Vagina (tissue), 2 donors: ENCODE data around the gene COMMD4. TPM values are rescaled to one million over a fixed set of nuclear protein-coding genes. Genes with fewer than 3 reads are reported as not detected.

Experiments
- DNase-seq, 2 donors: peaks; one replicate each; pipeline ENCODE4 v3.0.0-alpha.2; 2017; ENCODE audit errors: extremely low spot score in 2 of 2
- H3K27ac ChIP-seq: fragments of 200-600 bp; sonication (generic); one replicate; pipeline ENCODE4 v1.5.1; 2019
- H3K27me3 ChIP-seq: fragments of 200-600 bp; sonication (generic); one replicate; pipeline ENCODE4 v1.5.1; 2019
- H3K36me3 ChIP-seq, 2 donors: fragments of 200-600 bp; sonication (generic); one replicate each; pipeline ENCODE4 v1.5.1; 2017 to 2019
- H3K4me1 ChIP-seq: fragments of 200-600 bp; sonication (generic); one replicate; pipeline ENCODE4 v1.5.1; 2019
- H3K4me3 ChIP-seq, 2 donors: fragments of 200-600 bp; sonication (generic); 1 replicate in 1 of 2; 2 replicates in 1 of 2; pipeline ENCODE4 v1.5.1; 2016 to 2019
- H3K9me3 ChIP-seq: fragments of 200-600 bp; sonication (generic); one replicate; pipeline ENCODE4 v1.5.1; 2019
- POLR2A ChIP-seq, 2 donors: fragments of 450-650 bp; IDR thresholded peaks; one replicate each; pipeline ENCODE4 v1.6.1; 2017; ENCODE audit warnings: antibody characterized with exemption in 2 of 2, mild to moderate bottlenecking in 2 of 2, moderate library complexity in 2 of 2
- POLR2AphosphoS5 ChIP-seq, 2 donors: sonication (generic); formaldehyde crosslinking; IDR thresholded peaks; one replicate each; pipeline ENCODE4 v1.9.0; 2017; ENCODE audit warnings: antibody characterized with exemption in 2 of 2, mild to moderate bottlenecking in 2 of 2, low read depth in 1 of 2; ENCODE audit not compliant: insufficient read depth in 1 of 2
- intact Hi-C: fragments of 100-400 bp; cut with DNase I; formaldehyde crosslinking; loops from one replicate; pipeline ENCODE4 v1.15.1; 2023
- total RNA-seq: library from RNA; depleted of rRNA; stranded (reverse); fragments of >200 nt; gene quantifications from one replicate; pipeline ENCODE4 v1.2.3, GENCODE V29; 2016
- TF ChIP-seq, protein P1 (sequence below), 3 experiments: fragments of 450-650 bp in 2 of 3; fragments of 200-600 bp in 1 of 3; sonication (generic) in 1 of 3; IDR thresholded peaks; one replicate each; pipeline ENCODE4 v1.5.1; 2017 to 2019; ENCODE audit warnings: antibody characterized with exemption in 3 of 3, mild to moderate bottlenecking in 2 of 3, moderate library complexity in 2 of 3

The COMMD4 gene
- total RNA-seq, 1 donor from 2014 or later: 57.5 TPM

DNA sequence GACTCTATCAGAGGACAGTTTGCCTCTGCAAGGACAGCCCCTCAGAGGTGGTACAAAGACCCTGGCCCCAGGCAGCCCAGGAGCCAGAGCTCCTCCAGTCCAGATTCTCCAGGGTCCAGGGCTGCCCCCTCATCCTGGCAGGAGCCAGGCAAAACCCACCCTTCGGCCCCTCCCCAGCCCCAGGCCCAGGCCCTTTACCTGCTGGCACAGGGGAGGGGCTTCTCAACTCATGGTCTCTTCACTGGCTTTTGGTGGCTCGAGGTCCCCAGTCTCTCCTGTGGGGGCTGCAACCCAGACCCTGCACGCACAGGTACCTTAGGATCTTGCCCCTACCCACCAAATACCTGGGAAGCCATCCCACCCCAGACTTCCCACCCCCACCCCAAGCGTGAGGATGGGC is 19.5 kb downstream of the COMMD4 start:
- TF ChIP-seq POLR2A (IDR thresholded peaks at IDR 0.05) (no peak), POLR2AphosphoS5 (IDR thresholded peaks at IDR 0.05; ENCODE audit: insufficient read depth in 1 of 2, low read depth in 1 of 2) (no peak)
- TF ChIP-seq, protein P1, sequence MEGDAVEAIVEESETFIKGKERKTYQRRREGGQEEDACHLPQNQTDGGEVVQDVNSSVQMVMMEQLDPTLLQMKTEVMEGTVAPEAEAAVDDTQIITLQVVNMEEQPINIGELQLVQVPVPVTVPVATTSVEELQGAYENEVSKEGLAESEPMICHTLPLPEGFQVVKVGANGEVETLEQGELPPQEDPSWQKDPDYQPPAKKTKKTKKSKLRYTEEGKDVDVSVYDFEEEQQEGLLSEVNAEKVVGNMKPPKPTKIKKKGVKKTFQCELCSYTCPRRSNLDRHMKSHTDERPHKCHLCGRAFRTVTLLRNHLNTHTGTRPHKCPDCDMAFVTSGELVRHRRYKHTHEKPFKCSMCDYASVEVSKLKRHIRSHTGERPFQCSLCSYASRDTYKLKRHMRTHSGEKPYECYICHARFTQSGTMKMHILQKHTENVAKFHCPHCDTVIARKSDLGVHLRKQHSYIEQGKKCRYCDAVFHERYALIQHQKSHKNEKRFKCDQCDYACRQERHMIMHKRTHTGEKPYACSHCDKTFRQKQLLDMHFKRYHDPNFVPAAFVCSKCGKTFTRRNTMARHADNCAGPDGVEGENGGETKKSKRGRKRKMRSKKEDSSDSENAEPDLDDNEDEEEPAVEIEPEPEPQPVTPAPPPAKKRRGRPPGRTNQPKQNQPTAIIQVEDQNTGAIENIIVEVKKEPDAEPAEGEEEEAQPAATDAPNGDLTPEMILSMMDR (IDR thresholded peaks at IDR 0.05): no peak
- peaks cover 0 to 48% of the 10 kb centered on the region in 2 donors for H3K36me3 ChIP-seq
- intact Hi-C loops: no loop called here
- DNase-seq: no peak
- H3K27me3 ChIP-seq: no peaks in the 10 kb centered on the region
- H3K4me1 ChIP-seq: no peaks in the 10 kb centered on the region
- no peak overlapping the region for H3K4me3 ChIP-seq
- no peaks in the 10 kb centered on the region for H3K9me3 ChIP-seq
- H3K27ac ChIP-seq: no peak overlapping the region

DNA sequence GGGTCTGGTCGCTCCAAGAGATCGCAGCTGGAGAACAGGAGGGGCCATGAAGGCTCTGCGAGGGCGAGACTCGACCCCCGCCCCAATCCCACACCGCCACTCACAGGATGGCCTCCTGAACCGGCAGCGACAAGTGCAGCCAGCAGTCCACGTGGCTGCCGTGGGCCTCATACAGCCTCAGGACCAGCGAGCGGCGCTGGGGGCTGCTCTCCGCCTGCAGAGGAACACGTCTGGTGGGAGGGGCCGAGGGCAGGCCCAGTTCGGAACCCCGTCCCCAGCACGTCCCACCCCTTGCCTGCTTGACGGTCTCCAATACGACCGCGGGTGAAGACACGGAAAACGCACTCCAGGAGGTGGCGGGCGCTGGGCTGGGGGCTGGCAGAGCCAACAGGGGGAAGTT is 20.1 kb downstream of the COMMD4 start:
- Histone ChIP-seq H3K36me3 (peaks cover 0 to 48% of the 10 kb centered on the region in 2 donors), H3K4me1 (no peaks in the 10 kb centered on the region), H3K27ac (no peak overlapping the region), H3K9me3 (no peaks in the 10 kb centered on the region), H3K27me3 (no peaks in the 10 kb centered on the region), H3K4me3 (no peak overlapping the region)
- TF ChIP-seq POLR2A (IDR thresholded peaks at IDR 0.05) (no peak), POLR2AphosphoS5 (IDR thresholded peaks at IDR 0.05; ENCODE audit: insufficient read depth in 1 of 2, low read depth in 1 of 2) (no peak)
- TF ChIP-seq, protein P1 (IDR thresholded peaks at IDR 0.05): no peak
- intact Hi-C loops: no loop called here
- DNase-seq: no peak

DNA sequence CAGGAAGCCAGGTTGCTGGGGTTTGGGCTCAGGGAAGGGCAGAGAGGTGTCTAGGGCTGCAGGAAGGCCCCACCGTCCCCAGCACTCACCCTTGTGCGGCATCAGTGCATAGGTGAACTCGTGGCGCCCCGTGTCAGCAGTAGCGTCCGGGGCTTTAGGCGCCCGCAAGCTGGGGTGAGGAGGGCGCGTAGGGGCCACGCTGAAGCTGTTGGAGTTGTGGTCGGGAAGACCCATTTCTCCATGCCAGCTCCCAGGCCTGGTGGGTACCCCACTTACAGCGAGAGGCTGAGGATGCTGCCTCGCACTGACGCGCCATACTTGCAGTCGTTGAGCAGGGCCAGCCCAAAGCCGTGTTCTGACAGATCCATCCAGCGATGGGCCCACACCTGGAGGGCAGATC is 20.7 kb downstream of the COMMD4 start:
- Histone ChIP-seq H3K27me3 (no peaks in the 10 kb centered on the region), H3K27ac (no peak overlapping the region), H3K4me1 (no peaks in the 10 kb centered on the region), H3K4me3 (no peak overlapping the region), H3K9me3 (no peaks in the 10 kb centered on the region), H3K36me3 (peaks cover 0 to 48% of the 10 kb centered on the region in 2 donors)
- DNase-seq: no peak
- intact Hi-C loops: no loop called here
- TF ChIP-seq, protein P1 (IDR thresholded peaks at IDR 0.05): no peak
- no peak for TF ChIP-seq POLR2AphosphoS5 (IDR thresholded peaks at IDR 0.05; ENCODE audit: insufficient read depth in 1 of 2, low read depth in 1 of 2)
- no peak for TF ChIP-seq POLR2A (IDR thresholded peaks at IDR 0.05)

DNA sequence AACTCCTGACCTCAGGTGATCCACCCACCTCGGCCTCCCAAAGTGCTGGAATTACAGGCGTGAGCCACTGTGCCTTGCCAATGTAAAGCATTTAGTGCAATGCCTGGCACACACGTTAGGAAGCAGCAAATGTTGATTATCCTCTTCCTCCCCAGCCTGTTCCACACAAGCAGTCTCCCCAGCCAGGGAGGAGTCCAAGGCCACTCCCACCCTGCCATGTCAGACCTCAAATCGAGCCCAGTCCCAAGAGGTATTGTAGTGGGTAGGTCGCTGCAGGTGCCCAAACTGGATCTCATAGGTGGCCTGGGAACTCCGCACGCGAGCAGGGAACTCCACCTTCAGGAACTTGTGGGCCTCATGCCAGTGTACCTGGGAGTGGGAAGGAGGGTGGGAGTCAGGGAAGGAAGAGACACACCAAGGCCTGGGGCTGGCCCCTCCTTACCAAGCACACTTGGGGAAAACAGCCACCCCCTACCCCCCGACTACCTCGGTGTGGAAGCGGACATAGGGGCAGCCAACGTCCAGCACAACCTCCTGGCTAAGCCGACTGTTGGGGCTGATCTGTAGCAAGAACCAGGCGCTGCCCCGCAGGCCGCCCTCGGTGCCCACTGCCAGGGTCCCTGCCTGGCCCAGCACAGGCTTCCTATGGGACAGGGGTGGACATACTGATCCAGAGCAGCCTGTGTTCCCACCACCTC is 22.3 kb downstream of the COMMD4 start:
- Histone ChIP-seq H3K9me3 (no peaks in the 10 kb centered on the region), H3K4me3 (no peak overlapping the region), H3K36me3 (peaks cover 0 to 55% of the 10 kb centered on the region in 2 donors), H3K27ac (no peak overlapping the region), H3K27me3 (no peaks in the 10 kb centered on the region), H3K4me1 (no peaks in the 10 kb centered on the region)
- intact Hi-C loops: no loop called here
- no peak for DNase-seq
- TF ChIP-seq, protein P1 (IDR thresholded peaks at IDR 0.05): no peak
- TF ChIP-seq POLR2A (IDR thresholded peaks at IDR 0.05): no peak
- no peak for TF ChIP-seq POLR2AphosphoS5 (IDR thresholded peaks at IDR 0.05; ENCODE audit: insufficient read depth in 1 of 2, low read depth in 1 of 2)

DNA sequence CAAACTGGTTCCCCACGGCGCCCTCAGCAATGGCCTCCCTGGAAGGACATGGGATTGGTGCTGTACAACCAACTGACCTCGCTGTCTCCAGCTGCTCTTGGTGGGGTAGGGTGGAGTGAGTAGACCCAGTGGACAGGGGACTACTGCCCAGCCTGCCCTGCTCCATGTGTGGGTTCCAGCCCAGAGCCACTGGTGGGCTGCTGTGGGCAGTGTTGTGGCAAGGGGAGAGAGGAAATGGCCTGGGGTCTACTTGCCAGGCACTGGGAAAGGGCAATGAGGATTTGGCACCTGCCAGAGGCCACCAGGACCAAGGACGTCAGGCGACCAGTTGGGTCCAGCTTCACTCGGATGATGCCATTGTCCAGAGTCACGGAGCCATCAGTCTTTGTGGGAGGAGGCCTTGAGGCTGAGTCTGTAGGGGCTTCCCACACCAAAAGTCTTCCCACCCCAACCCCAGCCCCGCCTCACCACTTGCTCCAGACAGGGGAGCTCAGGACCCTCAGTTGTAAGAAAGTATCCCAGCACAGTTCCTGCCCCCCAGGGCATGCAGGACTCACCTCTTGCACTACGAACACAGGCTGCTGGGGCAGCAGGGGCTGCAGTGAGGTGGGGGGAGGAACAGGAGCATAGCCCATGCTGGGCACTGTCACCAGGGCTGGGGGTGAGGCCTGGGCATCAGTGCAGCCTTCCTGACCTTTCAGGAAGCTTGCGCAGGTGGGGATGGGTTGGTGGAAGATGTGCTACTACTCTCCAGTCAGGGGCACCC is 23.1 kb downstream of the COMMD4 start:
- Histone ChIP-seq H3K36me3 (peaks cover 0 to 55% of the 10 kb centered on the region in 2 donors), H3K4me1 (no peaks in the 10 kb centered on the region), H3K9me3 (no peaks in the 10 kb centered on the region), H3K4me3 (no peak overlapping the region), H3K27ac (no peak overlapping the region), H3K27me3 (no peaks in the 10 kb centered on the region)
- intact Hi-C loops: no loop called here
- no peak for DNase-seq
- TF ChIP-seq, protein P1 (IDR thresholded peaks at IDR 0.05): no peak
- no peak for TF ChIP-seq POLR2A (IDR thresholded peaks at IDR 0.05)
- no peak for TF ChIP-seq POLR2AphosphoS5 (IDR thresholded peaks at IDR 0.05; ENCODE audit: insufficient read depth in 1 of 2, low read depth in 1 of 2)
